ENCODE measurements around the gene REN. TPM values are rescaled to one million over a fixed set of nuclear protein-coding genes. Genes with fewer than 3 reads are reported as not detected.

Gene REN
- total RNA-seq, 2 donors from 2014 or later = not detected

GRCh38 chr1:204131978-204132377, 34.2 kb downstream of the REN start:
- Histone ChIP-seq H3K27ac (peak overlapping the region in 1 of 2 donors; percentile 20), H3K36me3 (peaks cover 13% of the 10 kb centered on the region), H3K27me3 (replicated peaks; ENCODE audit: insufficient read depth) (no peaks in the 10 kb centered on the region), H3K4me3 (no peak overlapping the region), H3K4me1 (ENCODE audit: control insufficient read depth in 1 of 2, low read depth in 2 of 2) (peaks cover 4 to 34% of the 10 kb centered on the region in 2 donors), H3K9me3 (no peaks in the 10 kb centered on the region)
- ATAC-seq (ENCODE audit: insufficient number of reproducible peaks, low FRiP score, low read depth) (no peak), DNase-seq (ENCODE audit: low spot score) (no peak)
- TF ChIP-seq, protein P1, sequence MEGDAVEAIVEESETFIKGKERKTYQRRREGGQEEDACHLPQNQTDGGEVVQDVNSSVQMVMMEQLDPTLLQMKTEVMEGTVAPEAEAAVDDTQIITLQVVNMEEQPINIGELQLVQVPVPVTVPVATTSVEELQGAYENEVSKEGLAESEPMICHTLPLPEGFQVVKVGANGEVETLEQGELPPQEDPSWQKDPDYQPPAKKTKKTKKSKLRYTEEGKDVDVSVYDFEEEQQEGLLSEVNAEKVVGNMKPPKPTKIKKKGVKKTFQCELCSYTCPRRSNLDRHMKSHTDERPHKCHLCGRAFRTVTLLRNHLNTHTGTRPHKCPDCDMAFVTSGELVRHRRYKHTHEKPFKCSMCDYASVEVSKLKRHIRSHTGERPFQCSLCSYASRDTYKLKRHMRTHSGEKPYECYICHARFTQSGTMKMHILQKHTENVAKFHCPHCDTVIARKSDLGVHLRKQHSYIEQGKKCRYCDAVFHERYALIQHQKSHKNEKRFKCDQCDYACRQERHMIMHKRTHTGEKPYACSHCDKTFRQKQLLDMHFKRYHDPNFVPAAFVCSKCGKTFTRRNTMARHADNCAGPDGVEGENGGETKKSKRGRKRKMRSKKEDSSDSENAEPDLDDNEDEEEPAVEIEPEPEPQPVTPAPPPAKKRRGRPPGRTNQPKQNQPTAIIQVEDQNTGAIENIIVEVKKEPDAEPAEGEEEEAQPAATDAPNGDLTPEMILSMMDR (IDR thresholded peaks at IDR 0.05) = no peak

DNA sequence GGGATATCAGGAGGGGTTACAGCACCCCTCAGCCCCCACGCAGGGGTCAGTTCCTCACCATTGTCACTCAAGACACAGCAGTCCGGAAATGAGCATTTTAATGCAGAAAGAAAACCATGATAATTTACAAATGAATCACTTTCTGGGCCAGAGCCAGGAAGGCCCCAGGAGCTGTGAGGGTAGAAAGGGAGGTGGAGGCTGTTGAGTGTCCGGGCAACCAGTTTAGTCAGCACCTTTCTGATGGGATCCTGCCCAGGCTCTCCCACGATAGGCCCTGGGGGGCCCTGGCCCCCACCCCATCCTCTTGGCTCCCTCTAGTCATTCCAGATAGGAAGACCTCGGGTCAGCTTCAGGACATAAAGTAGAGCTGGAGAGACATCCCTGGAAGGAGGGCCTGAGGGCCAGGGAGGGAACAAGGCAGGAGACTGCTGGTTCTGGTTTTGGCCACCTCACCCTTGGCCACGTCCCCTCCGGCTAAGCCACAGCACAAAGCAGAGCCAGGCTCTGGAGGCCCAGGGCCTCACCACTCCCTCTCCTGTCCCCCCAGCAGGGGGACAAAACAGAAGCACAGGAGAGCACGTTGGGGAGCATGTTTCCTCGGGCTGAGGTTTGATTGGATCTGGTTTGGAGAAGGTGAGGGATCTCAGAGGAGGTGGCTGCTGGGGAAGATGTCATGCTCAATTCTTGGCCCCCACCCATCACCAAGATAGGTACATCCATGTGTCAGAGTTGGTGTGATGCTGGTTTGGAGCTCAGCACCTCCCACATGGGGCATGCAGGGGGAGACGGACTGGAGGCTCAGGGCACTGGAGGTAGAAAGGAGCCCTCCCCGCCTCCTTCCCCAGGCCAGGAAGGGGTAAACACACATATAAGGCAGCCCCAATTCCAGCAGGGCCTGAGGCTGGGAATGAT, 34.9 kb downstream of the REN start:
- Histone ChIP-seq H3K27ac (peak overlapping the region in 1 of 2 donors; percentile 20), H3K27me3 (replicated peaks; ENCODE audit: insufficient read depth) (no peaks in the 10 kb centered on the region), H3K9me3 (no peaks in the 10 kb centered on the region), H3K36me3 (peaks cover 13% of the 10 kb centered on the region), H3K4me3 (no peak overlapping the region), H3K4me1 (ENCODE audit: control insufficient read depth in 1 of 2, low read depth in 2 of 2) (peaks cover 4 to 41% of the 10 kb centered on the region in 2 donors)
- no peak for ATAC-seq (ENCODE audit: insufficient number of reproducible peaks, low FRiP score, low read depth)
- TF ChIP-seq, protein P1 (IDR thresholded peaks at IDR 0.05) = no peak
- no peak for DNase-seq (ENCODE audit: low spot score)

DNA sequence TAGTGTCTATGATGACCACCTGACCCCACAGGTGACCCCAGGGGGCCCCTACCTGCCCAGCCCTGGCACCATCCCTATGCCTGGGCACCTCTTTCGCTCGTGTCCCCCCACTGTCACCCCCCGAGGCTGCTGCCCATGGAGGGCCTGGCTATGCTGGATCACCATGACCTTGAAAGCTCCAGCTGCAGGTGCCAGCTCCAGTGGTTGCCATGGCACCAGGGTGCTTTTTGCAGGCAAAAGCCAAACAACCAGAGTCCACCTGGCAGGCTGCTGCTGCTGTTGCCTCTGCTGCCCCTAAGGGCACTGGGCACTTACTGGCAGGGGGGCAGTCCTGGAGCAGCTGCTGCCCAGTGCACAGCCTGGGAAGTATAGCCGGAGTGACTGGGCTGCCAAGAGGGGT, 36.0 kb downstream of the REN start:
- H3K27me3 ChIP-seq (replicated peaks; ENCODE audit: insufficient read depth) = no peaks in the 10 kb centered on the region
- peaks cover 4 to 43% of the 10 kb centered on the region in 2 donors for H3K4me1 ChIP-seq (ENCODE audit: control insufficient read depth in 1 of 2, low read depth in 2 of 2)
- H3K27ac ChIP-seq = no peak overlapping the region
- ATAC-seq (ENCODE audit: insufficient number of reproducible peaks, low FRiP score, low read depth) = no peak
- H3K36me3 ChIP-seq = peaks cover 13% of the 10 kb centered on the region
- no peaks in the 10 kb centered on the region for H3K9me3 ChIP-seq
- DNase-seq (ENCODE audit: low spot score) = no peak
- TF ChIP-seq, protein P1 (IDR thresholded peaks at IDR 0.05) = no peak
- H3K4me3 ChIP-seq = no peak overlapping the region

DNA sequence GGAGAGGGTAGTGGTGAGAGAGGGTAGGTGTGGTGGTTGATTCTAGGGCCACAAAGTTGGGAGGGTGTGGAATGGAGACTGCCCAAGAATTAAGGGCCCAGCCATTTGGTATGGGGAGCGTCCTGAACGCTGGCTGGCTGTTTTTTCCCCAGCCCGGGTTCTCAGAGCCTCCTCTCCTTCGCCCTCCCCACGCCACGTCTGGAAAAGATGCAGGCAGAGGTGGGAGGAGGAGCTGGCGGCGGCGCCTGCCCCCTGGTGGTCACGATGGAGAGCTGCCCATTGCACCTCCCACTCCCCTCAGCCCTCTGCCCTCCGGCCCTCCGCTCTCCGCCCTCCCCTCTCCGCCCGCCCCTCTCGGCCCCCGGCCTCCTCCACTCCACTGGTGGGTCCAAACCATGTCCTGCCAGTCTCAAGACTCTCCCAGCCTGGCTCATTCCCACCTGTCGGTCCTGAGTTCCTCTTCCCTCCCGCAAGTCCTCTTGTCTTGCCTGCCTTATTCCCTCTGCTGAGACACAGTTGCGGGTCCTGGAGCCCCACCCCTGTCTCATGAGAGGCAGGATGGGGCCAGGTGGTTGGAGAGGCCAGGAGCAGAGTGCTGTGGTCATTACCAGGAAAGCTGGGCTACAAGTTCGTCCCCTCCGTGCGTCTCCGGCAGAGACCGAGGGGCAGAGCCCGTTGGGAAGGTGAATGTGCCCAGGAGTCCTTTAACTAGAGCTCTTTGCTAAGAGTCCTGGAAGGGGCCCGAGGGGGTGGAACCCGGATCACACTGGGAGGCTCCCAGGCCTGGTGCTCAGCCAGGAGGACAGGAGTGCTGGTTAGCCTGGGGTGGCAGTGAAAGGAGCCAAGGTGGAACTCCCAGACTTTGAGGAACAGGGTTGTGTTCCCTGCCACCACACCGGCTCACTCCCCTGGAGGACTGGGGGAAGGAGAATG, 36.9 kb downstream of the REN start:
- Histone ChIP-seq H3K9me3 (no peaks in the 10 kb centered on the region), H3K4me3 (peak overlapping the region; percentile 59), H3K4me1 (ENCODE audit: control insufficient read depth in 1 of 2, low read depth in 2 of 2) (peaks cover 4 to 43% of the 10 kb centered on the region in 2 donors), H3K27me3 (replicated peaks; ENCODE audit: insufficient read depth) (no peaks in the 10 kb centered on the region), H3K36me3 (peaks cover 13% of the 10 kb centered on the region), H3K27ac (peak overlapping the region in 1 of 2 donors; percentile 6)
- ATAC-seq (ENCODE audit: insufficient number of reproducible peaks, low FRiP score, low read depth) = peak; percentile 60
- TF ChIP-seq, protein P1 (IDR thresholded peaks at IDR 0.05) = peak; percentile 97
- no peak for DNase-seq (ENCODE audit: low spot score)
